ENCODE data around the gene KRTAP10-7.

The KRTAP10-7 gene

DNA sequence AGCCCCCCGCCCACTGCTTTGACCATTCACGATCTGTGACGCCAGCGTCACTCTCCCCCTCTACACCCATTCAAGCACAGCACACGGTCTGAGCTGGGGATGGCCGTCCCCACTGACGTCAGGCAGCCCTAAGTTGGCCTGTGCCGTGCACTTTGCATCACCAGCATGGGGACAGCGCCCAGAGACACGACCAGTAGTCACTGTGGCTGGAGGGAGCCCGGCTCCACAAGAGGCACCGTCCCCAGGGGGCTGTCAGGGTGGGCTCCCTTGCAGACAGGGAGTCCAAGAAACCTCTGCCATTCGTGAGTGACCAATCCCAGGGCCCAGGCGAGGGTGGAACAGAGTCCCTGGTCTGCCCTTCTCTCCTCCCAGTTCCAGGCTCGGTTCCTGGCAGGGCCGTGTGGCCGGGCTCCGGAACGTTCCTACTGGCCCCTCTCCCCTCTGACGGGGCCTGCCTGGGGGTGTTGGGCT is 13.8 kb downstream of the KRTAP10-7 start:
- DNase-seq (ENCODE audit: low spot score): no peak
- TF ChIP-seq, protein P1, sequence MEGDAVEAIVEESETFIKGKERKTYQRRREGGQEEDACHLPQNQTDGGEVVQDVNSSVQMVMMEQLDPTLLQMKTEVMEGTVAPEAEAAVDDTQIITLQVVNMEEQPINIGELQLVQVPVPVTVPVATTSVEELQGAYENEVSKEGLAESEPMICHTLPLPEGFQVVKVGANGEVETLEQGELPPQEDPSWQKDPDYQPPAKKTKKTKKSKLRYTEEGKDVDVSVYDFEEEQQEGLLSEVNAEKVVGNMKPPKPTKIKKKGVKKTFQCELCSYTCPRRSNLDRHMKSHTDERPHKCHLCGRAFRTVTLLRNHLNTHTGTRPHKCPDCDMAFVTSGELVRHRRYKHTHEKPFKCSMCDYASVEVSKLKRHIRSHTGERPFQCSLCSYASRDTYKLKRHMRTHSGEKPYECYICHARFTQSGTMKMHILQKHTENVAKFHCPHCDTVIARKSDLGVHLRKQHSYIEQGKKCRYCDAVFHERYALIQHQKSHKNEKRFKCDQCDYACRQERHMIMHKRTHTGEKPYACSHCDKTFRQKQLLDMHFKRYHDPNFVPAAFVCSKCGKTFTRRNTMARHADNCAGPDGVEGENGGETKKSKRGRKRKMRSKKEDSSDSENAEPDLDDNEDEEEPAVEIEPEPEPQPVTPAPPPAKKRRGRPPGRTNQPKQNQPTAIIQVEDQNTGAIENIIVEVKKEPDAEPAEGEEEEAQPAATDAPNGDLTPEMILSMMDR (IDR thresholded peaks at IDR 0.05; ENCODE audit: borderline replicate concordance, control extremely low read depth, extremely low read depth, insufficient read depth, missing control alignments): no peak
- in situ Hi-C loops (cut with MboI; ENCODE audit: low sequenced_read_pairs, unreplicated experiment): no loop called here

DNA sequence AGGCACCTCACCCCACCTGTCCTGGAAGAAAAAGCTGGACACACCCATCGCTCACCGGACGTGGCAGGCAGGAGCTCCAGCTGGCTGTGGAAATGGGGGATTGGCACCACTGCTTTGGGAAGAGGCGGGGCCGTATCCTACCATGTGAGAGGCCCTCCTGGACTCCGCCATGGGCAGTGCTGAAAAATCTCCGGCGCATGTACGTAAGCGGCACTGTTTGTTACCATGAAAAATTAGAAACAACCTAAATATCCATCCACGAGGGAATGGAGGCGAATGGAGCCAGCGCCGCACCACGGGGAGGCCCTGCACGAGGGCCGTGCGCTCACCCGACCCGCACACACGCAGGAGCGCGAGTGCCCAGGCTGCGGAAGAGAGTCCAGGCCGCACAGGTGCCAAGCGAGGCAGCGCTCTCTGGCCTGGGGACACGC is 14.6 kb downstream of the KRTAP10-7 start:
- TF ChIP-seq, protein P1 (IDR thresholded peaks at IDR 0.05; ENCODE audit: borderline replicate concordance, control extremely low read depth, extremely low read depth, insufficient read depth, missing control alignments): no peak
- DNase-seq (ENCODE audit: low spot score): no peak
- in situ Hi-C loops (cut with MboI; ENCODE audit: low sequenced_read_pairs, unreplicated experiment): no loop called here

DNA sequence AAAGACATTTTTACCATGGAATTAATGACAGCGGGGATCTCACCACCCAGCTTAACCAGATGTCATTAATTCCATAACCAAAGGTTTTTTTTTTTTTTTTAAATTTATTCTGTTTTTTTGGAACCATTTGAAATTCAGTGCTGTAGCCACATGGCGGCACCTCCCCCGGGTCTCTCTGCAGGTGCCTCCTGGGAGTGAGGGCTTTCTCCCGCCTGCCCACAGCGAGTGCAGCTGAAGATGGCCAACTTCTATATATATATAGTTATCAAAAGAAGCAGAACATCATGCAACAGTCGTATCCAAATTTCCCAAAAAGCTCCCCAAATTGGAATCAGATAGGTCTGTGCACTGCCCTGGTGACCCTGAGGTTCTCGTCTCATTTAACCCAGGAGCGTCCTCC is 15.1 kb downstream of the KRTAP10-7 start:
- TF ChIP-seq, protein P1 (IDR thresholded peaks at IDR 0.05; ENCODE audit: borderline replicate concordance, control extremely low read depth, extremely low read depth, insufficient read depth, missing control alignments): no peak
- in situ Hi-C loops (cut with MboI; ENCODE audit: low sequenced_read_pairs, unreplicated experiment): no loop called here
- no peak for DNase-seq (ENCODE audit: low spot score)

DNA sequence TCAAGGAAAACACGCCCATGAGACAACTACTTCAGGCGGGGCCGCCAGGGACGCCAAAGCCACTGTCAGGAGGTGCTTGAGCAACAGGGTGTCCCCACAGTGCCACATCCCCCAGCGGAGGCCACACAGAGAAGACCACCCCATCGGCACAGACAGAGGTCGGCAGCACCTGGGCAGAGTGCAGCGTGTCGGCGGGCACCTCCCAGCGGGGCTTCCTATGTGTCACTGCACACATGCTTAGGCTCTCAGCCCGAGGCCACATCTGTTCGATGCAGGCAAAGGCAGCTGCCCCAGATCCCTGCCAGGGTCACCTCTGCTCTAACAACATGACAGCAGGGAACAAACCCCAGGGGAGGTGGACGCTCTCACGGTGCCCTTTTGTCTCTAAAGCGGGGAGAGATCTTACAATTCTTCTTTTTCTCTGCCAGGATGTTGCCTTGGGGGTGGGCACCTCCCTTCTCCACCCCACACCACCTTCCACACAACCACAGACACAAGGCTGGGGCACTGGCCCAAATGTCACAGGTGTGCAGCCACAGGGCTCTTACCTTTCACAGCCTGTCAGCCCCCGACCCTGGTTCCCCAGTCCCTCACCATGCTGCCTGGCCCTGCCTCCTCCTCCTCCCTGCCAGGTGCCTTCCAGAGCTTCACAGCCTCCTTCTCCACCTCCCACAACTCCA is 15.7 kb downstream of the KRTAP10-7 start:
- in situ Hi-C loops (cut with MboI; ENCODE audit: low sequenced_read_pairs, unreplicated experiment): no loop called here
- DNase-seq (ENCODE audit: low spot score): no peak
- TF ChIP-seq, protein P1 (IDR thresholded peaks at IDR 0.05; ENCODE audit: borderline replicate concordance, control extremely low read depth, extremely low read depth, insufficient read depth, missing control alignments): no peak

DNA sequence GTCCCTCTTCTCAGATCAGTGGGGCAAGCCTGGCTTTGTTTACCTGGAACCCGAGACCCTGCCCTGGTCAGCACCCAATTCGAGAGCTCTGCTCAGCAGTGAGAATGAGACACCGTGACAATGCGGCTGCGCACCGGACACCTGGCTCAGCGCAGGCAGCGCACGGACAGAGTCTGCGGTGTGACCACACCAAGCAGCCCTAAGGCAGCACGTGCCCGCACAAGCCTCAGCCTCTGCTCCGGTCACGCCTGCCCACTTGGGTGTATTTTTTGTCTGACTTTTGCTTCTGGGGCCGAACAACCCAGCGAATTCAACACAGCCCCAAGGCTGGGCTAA is 16.2 kb downstream of the KRTAP10-7 start:
- TF ChIP-seq, protein P1 (IDR thresholded peaks at IDR 0.05; ENCODE audit: borderline replicate concordance, control extremely low read depth, extremely low read depth, insufficient read depth, missing control alignments): no peak
- in situ Hi-C loops (cut with MboI; ENCODE audit: low sequenced_read_pairs, unreplicated experiment): no loop called here
- no peak for DNase-seq (ENCODE audit: low spot score)

DNA sequence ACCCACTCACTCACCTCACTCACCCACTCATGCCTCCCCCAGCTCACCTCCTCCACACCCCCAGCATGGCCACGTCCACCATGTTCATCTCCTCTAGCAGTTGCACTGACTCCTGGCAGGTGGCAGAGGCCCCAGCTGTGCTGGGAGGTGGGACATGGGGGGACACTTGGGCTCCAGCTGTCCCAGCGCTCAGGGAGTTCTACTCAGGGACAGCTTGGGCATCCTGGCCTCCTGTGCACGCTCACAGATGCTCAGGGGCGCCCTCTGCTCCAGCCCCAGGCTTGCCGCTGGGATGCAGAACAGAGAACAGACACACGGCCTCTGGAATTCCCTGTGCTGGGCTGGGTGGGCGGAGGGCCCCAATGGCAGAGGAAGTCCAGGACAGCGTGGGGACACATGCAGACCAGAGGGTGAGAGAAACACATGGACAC is 16.7 kb downstream of the KRTAP10-7 start:
- no peak for DNase-seq (ENCODE audit: low spot score)
- in situ Hi-C loops (cut with MboI; ENCODE audit: low sequenced_read_pairs, unreplicated experiment): no loop called here
- TF ChIP-seq, protein P1 (IDR thresholded peaks at IDR 0.05; ENCODE audit: borderline replicate concordance, control extremely low read depth, extremely low read depth, insufficient read depth, missing control alignments): no peak

All from GM13976 (cell line).